AG10803 (cell line): ENCODE data around the gene PRDM12.

ENCODE experiments used
- DNase-seq: peaks from one replicate; pipeline ENCODE4 v3.0.0; 2010; ENCODE audit warnings: low read depth
- H3K4me3 ChIP-seq: 2 replicates; pipeline ENCODE4 v1.5.1; 2011; ENCODE audit warnings: mild to moderate bottlenecking, low read length, control low read depth
- CTCF ChIP-seq: conservative IDR thresholded peaks from 2 replicates; pipeline ENCODE4 v1.5.1; 2011; ENCODE audit warnings: mild to moderate bottlenecking, low read length, control low read depth, inconsistent platforms

PRDM12 gene

GRCh38 chr9:130636648-130637020 lies 27.8 kb upstream of the PRDM12 start:
- no peak for DNase-seq
- no peak overlapping the region for H3K4me3 ChIP-seq
- TF ChIP-seq CTCF = no peak

- DNase-seq = no peak
- TF ChIP-seq CTCF = no peak
- no peak overlapping the region for H3K4me3 ChIP-seq
Observed at GRCh38 chr9:130638284-130639123, 25.9 kb upstream of the PRDM12 start.

- no peak for DNase-seq
- TF ChIP-seq CTCF = no peak
- H3K4me3 ChIP-seq = no peak overlapping the region
Observed at GRCh38 chr9:130639124-130639765, 25.1 kb upstream of the PRDM12 start.

GRCh38 chr9:130639866-130640555 lies 24.4 kb upstream of the PRDM12 start:
- no peak overlapping the region for H3K4me3 ChIP-seq
- no peak for TF ChIP-seq CTCF
- no peak for DNase-seq

- no peak for TF ChIP-seq CTCF
- DNase-seq = no peak
- no peak overlapping the region for H3K4me3 ChIP-seq
Observed at GRCh38 chr9:130640681-130641080, 23.7 kb upstream of the PRDM12 start.

- DNase-seq = no peak
- no peak overlapping the region for H3K4me3 ChIP-seq
- no peak for TF ChIP-seq CTCF
Observed at GRCh38 chr9:130642926-130643325, 21.5 kb upstream of the PRDM12 start.
